NT2/D1 (cell line): ENCODE results near the gene MOCS2.
"Not testable (repeated sequence)": the region's sequence is repeated elsewhere in the genome, so short reads cannot be mapped to it uniquely, and the experiment has no call there.

Experiments used
- DNase-seq: peaks from one replicate; pipeline ENCODE4 v3.0.0-alpha.2; 2011; ENCODE audit warnings: low read depth, low spot score
- H3K27me3 ChIP-seq: 2 replicates; pipeline ENCODE4 v1.6.0; 2011; ENCODE audit warnings: mild to moderate bottlenecking; ENCODE audit not compliant: insufficient read length, insufficient read depth
- H3K36me3 ChIP-seq: 2 replicates; pipeline ENCODE4 v1.6.1; 2011; ENCODE audit warnings: mild to moderate bottlenecking, low read length, mixed read lengths; ENCODE audit not compliant: insufficient read depth, insufficient read length
- H3K4me1 ChIP-seq: 2 replicates; pipeline ENCODE4 v1.5.1; 2011; ENCODE audit not compliant: insufficient read depth, insufficient read length
- H3K4me3 ChIP-seq: 2 replicates; pipeline ENCODE4 v1.5.1; 2011; ENCODE audit warnings: low read depth; ENCODE audit not compliant: insufficient read length
- H3K9ac ChIP-seq: 2 replicates; pipeline ENCODE4 v1.6.0; 2011; ENCODE audit warnings: low read depth; ENCODE audit not compliant: insufficient read length
- H3K9me3 ChIP-seq: 2 replicates; pipeline ENCODE4 v1.5.1; 2011; ENCODE audit warnings: mild to moderate bottlenecking, low read length; ENCODE audit not compliant: insufficient read depth
- SUZ12 ChIP-seq: IDR thresholded peaks from 2 replicates; pipeline ENCODE4 v1.6.1; 2011; ENCODE audit not compliant: insufficient read length, insufficient read depth; ENCODE audit errors: extremely low read depth
- YY1 ChIP-seq: IDR thresholded peaks from 2 replicates; pipeline ENCODE4 v1.6.1; 2011; ENCODE audit not compliant: insufficient read length, insufficient read depth
- ZNF274 ChIP-seq: IDR thresholded peaks from 2 replicates; pipeline ENCODE4 v1.6.1; 2011; ENCODE audit warnings: mild to moderate bottlenecking, low read depth, low read length

The MOCS2 gene

DNA sequence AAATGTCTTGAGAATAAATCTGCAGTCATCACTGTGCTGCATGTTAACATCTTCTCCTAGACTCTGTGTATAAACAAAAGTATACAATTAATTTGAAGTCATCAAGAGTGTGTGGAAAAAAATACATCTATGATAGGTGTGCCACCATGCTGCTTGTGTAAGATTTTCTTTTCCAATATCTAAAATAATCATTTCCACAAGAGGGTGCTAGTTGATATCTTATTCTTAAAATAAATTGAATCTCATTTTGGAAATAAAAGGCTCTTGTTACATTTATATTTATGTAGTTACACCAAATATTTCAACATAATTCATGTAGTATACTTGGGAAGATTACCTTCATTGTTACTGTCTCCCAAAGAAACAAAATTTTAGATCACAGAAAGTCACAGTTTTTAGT, 14.1 kb upstream of the MOCS2 start:
- Histone ChIP-seq H3K36me3 (no peaks in the 10 kb centered on the region), H3K9ac (no peak overlapping the region), H3K27me3 (no peaks in the 10 kb centered on the region), H3K4me1 (no peaks in the 10 kb centered on the region), H3K4me3 (no peak overlapping the region), H3K9me3 (no peaks in the 10 kb centered on the region)
- no peak for TF ChIP-seq ZNF274
- no peak for DNase-seq

DNA sequence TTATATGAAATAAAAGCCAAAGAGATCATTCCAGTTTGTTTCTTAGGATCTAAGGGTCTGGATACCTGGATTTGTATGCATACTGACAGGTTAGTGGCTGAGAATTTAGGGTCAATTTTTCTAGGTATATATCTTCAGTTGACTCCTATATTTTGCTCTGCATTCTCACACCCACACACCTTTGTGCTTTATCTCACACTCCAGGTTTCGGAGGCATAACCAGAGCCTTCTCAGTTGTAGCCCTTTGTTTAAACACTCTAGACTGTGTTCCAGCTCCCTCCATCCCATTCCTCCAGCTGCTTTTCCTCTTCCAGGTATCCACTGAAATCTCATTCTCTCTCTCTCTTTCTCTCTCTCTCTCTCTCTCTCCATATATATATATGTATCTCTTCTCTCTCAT, 10.6 kb upstream of the MOCS2 start:
- Histone ChIP-seq H3K27me3 (no peaks in the 10 kb centered on the region), H3K4me1 (no peaks in the 10 kb centered on the region), H3K36me3 (no peaks in the 10 kb centered on the region), H3K4me3 (no peak overlapping the region), H3K9ac (no peak overlapping the region), H3K9me3 (no peaks in the 10 kb centered on the region)
- TF ChIP-seq ZNF274 (no peak), SUZ12 (no peak), YY1 (no peak)
- DNase-seq: no peak

DNA sequence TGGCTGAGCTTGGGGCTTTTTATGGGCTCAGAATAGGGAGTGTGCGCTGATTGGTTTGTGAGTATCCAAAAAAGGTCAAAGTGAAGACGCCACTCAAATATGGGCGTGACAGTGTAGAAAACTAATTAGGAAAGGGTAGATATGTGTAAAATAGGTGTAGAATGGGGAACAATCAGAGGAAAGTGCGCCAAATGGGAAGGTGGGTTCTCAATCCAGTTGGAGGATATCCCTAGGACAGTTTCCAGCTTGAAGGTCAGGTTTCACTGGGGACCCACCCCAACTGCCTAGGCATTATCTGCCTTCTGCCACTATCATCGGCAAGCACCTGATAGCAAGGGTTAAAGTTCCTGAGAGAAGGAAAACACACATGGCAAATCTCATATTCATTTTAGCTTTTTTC, 9.3 kb upstream of the MOCS2 start:
- Histone ChIP-seq H3K9me3 (no peaks in the 10 kb centered on the region), H3K4me1 (peaks cover 2% of the 10 kb centered on the region), H3K9ac (no peak overlapping the region), H3K36me3 (peaks cover 4% of the 10 kb centered on the region), H3K4me3 (no peak overlapping the region), H3K27me3 (no peaks in the 10 kb centered on the region)
- no peak for TF ChIP-seq SUZ12
- TF ChIP-seq YY1: no peak
- no peak for TF ChIP-seq ZNF274
- DNase-seq: no peak

DNA sequence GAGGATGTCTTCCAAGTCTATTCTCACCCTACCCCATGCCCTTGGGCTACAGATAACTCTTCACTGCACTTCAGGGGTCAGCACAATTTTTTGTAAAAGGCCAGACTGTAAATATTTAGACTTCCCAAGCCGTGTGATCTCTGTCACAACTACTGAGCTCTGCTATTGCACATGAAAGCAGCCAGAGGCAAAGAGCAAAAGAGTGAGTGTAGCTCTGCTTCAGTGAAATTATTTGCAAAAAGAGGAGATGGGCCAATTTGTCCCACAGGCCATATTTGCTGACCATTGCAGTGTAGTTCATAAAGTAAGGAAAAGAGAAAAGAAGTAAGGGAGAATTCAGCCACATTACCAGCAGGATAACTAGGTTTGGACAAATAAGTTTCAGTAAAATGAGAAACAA, 7.0 kb upstream of the MOCS2 start:
- TF ChIP-seq ZNF274 (no peak), YY1 (no peak), SUZ12 (no peak)
- H3K4me1 ChIP-seq: peaks cover 3% of the 10 kb centered on the region
- no peak overlapping the region for H3K4me3 ChIP-seq
- H3K9me3 ChIP-seq: peaks cover 6% of the 10 kb centered on the region; the same call in 1 of the 2 replicates
- peaks cover 4% of the 10 kb centered on the region for H3K36me3 ChIP-seq
- no peak for DNase-seq
- no peak overlapping the region for H3K9ac ChIP-seq
- no peaks in the 10 kb centered on the region for H3K27me3 ChIP-seq

DNA sequence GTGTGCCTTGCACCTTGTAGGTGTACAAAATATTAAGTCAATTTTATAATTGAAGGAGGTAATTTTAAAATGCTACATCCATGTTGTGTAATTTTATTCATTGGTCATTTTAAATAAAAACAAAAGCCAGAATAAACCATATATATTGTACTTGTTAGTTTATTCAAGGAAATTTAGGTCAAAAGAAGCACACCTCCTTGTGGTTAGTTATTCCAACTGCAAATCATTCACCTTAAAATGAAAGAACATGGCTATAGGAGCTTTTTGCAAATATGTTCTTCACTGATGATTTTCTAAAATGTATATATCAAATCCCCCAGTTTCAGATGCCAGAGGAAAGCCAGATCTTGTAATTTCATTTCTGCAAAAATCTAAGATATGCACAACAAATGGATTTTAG, 5.4 kb upstream of the MOCS2 start:
- H3K36me3 ChIP-seq: peaks cover 4% of the 10 kb centered on the region
- DNase-seq: no peak
- no peaks in the 10 kb centered on the region for H3K27me3 ChIP-seq
- peaks cover 3% of the 10 kb centered on the region for H3K4me1 ChIP-seq
- TF ChIP-seq ZNF274 (no peak), YY1 (no peak), SUZ12 (no peak)
- no peak overlapping the region for H3K4me3 ChIP-seq
- no peak overlapping the region for H3K9ac ChIP-seq
- peaks cover 6% of the 10 kb centered on the region; the same call in 1 of the 2 replicates for H3K9me3 ChIP-seq

DNA sequence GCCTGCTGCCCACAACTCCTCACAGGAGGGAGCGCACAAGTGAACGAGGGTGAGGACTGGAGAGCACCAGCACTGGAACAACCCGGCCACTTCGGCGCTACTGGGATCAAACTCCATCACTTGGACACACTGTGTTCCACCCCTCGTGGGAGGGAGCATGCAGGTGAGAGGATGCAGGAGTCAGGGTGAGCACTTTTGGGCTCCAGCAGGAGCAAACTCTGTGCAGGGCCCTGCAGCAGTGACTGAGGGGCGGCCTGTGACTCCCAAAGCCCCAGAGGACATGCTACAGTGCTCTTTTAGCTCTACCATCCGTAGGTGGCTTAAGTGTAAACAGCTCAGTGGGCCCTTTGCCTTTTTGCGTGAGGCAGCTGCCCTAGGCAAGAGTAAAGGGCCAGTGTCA, 4.4 kb upstream of the MOCS2 start:
- no peak for DNase-seq
- H3K27me3 ChIP-seq: no peaks in the 10 kb centered on the region
- peaks cover 4% of the 10 kb centered on the region for H3K36me3 ChIP-seq
- H3K4me1 ChIP-seq: peaks cover 3% of the 10 kb centered on the region
- H3K4me3 ChIP-seq: no peak overlapping the region
- TF ChIP-seq YY1: no peak
- TF ChIP-seq SUZ12: no peak
- TF ChIP-seq ZNF274: no peak
- H3K9me3 ChIP-seq: peaks cover 6% of the 10 kb centered on the region; the same call in 1 of the 2 replicates
- no peak overlapping the region for H3K9ac ChIP-seq

DNA sequence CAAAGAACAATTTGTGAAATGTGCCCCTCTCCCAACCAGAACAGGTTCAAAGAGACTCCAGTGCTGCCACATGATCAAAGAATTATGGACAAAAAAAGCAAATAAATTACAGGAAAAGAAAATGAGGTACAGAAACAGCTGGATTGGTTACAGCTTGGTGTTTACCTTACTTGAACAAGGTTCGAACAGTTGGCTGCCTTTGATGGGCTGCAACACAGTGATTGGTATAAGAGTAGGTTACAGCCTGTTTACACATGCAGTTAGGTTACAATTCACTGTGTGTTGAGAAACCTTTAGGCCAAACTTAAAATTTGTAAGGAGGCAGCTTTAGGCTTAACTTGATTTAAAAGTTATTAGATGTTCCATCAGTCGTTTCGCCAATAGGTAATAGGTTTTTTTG, 3.4 kb upstream of the MOCS2 start:
- no peak for DNase-seq
- H3K4me1 ChIP-seq: peaks cover 3% of the 10 kb centered on the region
- no peaks in the 10 kb centered on the region for H3K27me3 ChIP-seq
- TF ChIP-seq ZNF274 (no peak), YY1 (no peak), SUZ12 (no peak)
- H3K9me3 ChIP-seq: peaks cover 6% of the 10 kb centered on the region; the same call in 1 of the 2 replicates
- H3K4me3 ChIP-seq: no peak overlapping the region
- no peak overlapping the region for H3K9ac ChIP-seq
- peaks cover 4% of the 10 kb centered on the region for H3K36me3 ChIP-seq

DNA sequence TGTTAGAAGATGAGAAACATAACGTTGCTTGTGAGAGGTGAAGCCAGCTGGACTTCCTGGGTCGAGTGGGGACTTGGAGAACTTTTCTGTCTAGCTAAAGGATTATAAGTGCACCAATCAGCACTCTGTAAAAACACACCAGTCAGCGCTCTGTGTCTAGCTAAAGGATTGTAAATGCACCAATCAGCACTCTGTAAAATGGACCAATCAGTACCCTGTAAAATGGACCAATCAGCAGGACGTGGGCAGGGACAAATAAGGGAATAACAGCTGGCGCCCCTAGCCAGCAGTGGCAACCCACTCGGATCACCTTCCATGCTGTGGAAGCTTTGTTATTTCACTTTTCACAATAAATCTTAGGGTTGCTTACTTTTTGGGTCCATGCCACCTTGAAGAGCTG, 2.8 kb upstream of the MOCS2 start:
- not testable (repeated sequence) for H3K9me3 ChIP-seq, DNase-seq, H3K27me3 ChIP-seq, H3K4me3 ChIP-seq, H3K4me1 ChIP-seq, H3K36me3 ChIP-seq, H3K9ac ChIP-seq
